GM19438 (cell line): Measurements from ENCODE around the gene ERN2.
"Not testable (repeated sequence)": the region's sequence is repeated elsewhere in the genome, so short reads cannot be mapped to it uniquely, and the experiment has no call there.

Experiments used
- ATAC-seq: cut with Tn5 transposase; IDR thresholded peaks from one replicate; pipeline ENCODE4 v1.9.1; 2021; ENCODE audit warnings: low read depth; ENCODE audit not compliant: unreplicated experiment

ERN2 gene

GRCh38 chr16:23712976-23713375 is at the start of gene ERN2:
ERN2 (minus strand) TSS chr16:23713222; CDS start chr16:23713187, 35 bp downstream.
- no peak for ATAC-seq

- ATAC-seq = no peak
Observed at GRCh38 chr16:23757937-23758619, 45.1 kb upstream of the ERN2 start.

GRCh38 chr16:23757116-23757515 is 44.1 kb upstream of the ERN2 start:
- no peak for ATAC-seq

- no peak for ATAC-seq
Observed at GRCh38 chr16:23755484-23755809, 42.4 kb upstream of the ERN2 start.

- no peak for ATAC-seq
Observed at GRCh38 chr16:23754594-23755483, 41.8 kb upstream of the ERN2 start, which contains the start of gene CHP2. CHP2 (plus strand) TSS chr16:23755026; CDS start chr16:23755050, 24 bp downstream.

GRCh38 chr16:23753908-23754593 is 41.0 kb upstream of the ERN2 start:
- no peak for ATAC-seq

- ATAC-seq = not testable (repeated sequence)
Observed at GRCh38 chr16:23751053-23751452, 38.0 kb upstream of the ERN2 start.

- no peak for ATAC-seq
Observed at GRCh38 chr16:23748630-23749029, 35.6 kb upstream of the ERN2 start.

- no peak for ATAC-seq
Observed at GRCh38 chr16:23745263-23745662, 32.2 kb upstream of the ERN2 start.

- no peak for ATAC-seq
Observed at GRCh38 chr16:23742766-23743165, 29.7 kb upstream of the ERN2 start.

- ATAC-seq = no peak
Observed at GRCh38 chr16:23741675-23742303, 28.8 kb upstream of the ERN2 start.

GRCh38 chr16:23739516-23739915 is 26.5 kb upstream of the ERN2 start:
- ATAC-seq = no peak

GRCh38 chr16:23737423-23738028 is 24.5 kb upstream of the ERN2 start:
- not testable (repeated sequence) for ATAC-seq

GRCh38 chr16:23734176-23734893 is 21.3 kb upstream of the ERN2 start:
- no peak for ATAC-seq

- ATAC-seq = no peak
Observed at GRCh38 chr16:23729503-23730424, 16.7 kb upstream of the ERN2 start.

- no peak for ATAC-seq
Observed at GRCh38 chr16:23728112-23728477, 15.1 kb upstream of the ERN2 start.

GRCh38 chr16:23726710-23727109 is 13.7 kb upstream of the ERN2 start:
- ATAC-seq = no peak

- no peak for ATAC-seq
Observed at GRCh38 chr16:23724785-23725131, 11.7 kb upstream of the ERN2 start.
